Measurements from ENCODE around the gene CST9L.

Gene CST9L, protein sequence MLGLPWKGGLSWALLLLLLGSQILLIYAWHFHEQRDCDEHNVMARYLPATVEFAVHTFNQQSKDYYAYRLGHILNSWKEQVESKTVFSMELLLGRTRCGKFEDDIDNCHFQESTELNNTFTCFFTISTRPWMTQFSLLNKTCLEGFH

DNA sequence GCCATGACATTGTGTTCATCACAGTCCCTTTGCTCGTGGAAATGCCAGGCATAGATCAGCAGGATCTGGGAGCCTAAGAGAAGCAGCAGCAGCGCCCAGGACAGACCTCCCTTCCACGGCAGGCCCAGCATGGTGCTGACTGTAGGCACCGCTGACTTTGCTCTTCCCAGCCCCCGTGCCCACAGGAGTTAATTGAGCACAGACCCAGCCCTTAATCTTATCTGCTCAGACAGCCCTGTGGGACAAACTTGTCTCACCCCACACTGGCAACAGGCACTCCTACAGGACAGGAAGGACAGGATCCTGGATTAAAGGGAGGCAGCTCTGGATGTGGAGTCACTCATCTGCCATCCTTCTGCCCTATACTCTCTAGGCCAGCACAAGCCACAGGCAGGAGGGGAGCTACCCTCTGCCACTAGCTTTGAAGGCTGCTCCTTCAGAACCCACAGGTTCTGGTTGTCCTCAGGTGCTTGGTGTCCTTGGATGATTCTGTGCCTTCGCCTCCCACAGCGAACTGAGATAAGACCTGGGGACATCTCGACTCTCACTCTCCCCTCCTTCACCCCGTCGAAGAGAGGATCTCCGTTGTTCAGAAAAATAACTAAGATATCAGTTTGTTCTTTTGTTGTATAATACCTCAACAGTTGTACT, at the start of gene CST9L:
Gene CST9L (minus strand): TSS at position 165 of the 651 bp plus-strand sequence. CDS start 34 bp downstream, at position 131.
- no peak for TF ChIP-seq ZNF274 (IDR thresholded peaks at IDR 0.05; ENCODE audit: low read depth, low read length)
- no peak within 1 kb of the TSS for H3K4me3 ChIP-seq (ENCODE audit: low read length)

DNA sequence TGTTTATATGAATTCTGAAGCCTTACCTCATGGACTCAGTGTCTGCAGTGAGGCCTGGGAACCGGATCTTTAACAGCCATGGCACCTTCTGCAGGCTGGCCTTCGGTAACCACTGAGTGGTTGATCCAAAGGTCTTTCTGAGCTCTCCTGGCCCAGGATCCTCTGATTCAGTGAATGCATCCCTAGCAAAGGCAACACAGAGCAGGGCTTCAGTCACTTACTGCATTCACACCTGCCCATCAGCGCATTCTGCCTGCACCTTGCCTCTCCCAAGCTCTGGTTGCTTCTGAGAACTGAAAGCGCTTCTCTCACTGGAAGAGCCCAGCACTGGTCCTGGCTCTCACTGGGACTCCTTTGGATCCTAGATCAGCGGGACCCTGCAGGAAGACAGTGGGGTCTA, 45.9 kb upstream of the CST9L start:
- H3K4me3 ChIP-seq (ENCODE audit: low read length) = no peak overlapping the region
- TF ChIP-seq ZNF274 (IDR thresholded peaks at IDR 0.05; ENCODE audit: low read depth, low read length) = no peak

DNA sequence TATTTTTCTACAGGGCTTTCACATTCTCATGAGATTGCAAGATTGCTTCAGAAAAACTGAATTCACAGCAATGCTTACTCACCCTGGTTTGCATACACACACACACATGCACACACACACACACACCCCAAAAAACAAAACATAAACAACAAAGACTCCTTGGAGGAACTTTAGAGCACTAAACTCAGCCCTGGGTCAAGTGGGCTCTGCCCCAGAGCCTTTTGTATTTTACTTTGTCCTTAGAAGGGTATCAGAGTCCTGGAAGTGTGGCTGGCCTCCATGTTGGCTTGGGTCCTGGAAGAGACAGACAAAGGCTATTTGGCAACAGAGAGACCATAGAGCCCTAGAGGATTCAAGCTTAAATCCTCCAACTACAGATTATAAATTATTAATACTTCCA, 45.4 kb upstream of the CST9L start:
- TF ChIP-seq ZNF274 (IDR thresholded peaks at IDR 0.05; ENCODE audit: low read depth, low read length) = no peak
- H3K4me3 ChIP-seq (ENCODE audit: low read length) = no peak overlapping the region

DNA sequence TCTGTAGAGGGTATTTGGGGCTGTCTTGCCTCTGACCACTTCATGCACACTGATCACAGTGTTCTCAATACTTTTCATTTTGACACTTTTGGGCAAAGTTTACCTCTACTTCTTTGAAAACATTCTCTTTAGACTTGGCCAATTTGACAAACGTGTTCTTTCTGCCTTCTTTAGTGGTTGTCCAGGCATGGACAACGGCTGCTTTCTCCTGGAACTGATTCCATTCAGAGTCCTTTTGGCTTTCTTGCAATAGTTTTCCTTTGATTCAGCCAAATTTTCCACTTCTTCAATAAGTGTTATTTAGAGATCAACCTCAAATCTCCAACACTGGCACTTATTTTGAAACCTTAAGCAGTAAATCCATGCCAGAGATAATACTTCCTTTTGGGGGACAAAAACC, 44.1 kb upstream of the CST9L start:
- no peak for TF ChIP-seq ZNF274 (IDR thresholded peaks at IDR 0.05; ENCODE audit: low read depth, low read length)
- H3K4me3 ChIP-seq (ENCODE audit: low read length) = no peak overlapping the region

DNA sequence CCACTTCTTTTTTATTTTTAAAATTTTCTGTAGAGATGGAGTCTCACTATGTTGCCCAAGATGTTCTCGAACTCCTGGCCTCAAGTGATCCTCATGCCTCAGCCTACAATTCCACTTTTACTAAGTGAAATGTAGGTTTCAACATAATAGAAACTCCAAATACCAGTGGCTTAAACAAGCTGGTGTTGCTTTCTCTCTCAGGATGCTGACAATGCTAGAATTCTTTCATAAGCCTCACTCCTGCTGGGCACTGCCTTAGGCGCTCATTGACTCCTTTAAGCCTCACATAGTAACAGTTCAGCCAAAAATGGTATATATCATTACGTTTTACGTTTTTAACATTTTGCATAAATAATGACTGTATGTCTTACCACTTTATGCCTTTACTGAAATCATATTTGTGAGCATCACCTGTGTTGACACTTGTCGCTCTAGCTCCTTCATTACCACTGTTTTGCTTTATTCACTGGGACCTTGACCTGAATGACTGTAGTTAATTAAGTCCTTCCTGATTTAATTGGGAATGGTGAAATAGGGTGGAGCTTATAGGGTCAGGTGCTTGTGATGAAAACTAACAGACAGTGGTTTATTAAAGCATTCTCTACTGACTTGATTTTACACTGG, 41.3 kb upstream of the CST9L start:
- no peak for TF ChIP-seq ZNF274 (IDR thresholded peaks at IDR 0.05; ENCODE audit: low read depth, low read length)
- H3K4me3 ChIP-seq (ENCODE audit: low read length) = no peak overlapping the region

DNA sequence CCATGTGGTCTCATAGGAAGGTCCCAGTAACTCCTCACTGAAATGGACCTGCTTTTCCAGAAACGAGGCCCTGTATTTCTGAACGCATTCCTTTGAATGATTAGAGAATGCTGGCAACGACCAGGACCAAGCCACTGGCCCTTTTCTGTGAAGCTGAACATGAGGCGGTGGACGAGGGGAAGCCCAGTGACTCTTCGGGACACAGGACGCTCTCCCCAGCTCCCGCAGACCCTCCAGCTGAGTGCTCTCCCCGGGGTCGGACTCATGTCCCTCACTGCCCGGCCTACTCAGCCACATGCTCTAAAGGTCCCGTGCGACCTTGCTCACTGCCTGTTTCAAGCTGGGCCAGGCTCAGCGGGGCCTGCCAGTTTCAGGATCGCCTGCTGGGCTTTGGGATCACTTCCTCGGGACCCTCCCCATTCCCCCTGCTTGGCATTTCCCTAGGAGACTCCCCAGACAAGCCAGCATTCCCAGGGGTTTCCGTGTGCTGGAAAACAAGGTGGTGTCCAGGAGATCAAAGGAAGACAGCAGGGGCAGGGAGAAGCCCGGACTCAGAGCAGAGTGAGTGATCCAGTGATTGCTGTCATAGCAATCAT, 40.1 kb upstream of the CST9L start:
- no peak for TF ChIP-seq ZNF274 (IDR thresholded peaks at IDR 0.05; ENCODE audit: low read depth, low read length)

DNA sequence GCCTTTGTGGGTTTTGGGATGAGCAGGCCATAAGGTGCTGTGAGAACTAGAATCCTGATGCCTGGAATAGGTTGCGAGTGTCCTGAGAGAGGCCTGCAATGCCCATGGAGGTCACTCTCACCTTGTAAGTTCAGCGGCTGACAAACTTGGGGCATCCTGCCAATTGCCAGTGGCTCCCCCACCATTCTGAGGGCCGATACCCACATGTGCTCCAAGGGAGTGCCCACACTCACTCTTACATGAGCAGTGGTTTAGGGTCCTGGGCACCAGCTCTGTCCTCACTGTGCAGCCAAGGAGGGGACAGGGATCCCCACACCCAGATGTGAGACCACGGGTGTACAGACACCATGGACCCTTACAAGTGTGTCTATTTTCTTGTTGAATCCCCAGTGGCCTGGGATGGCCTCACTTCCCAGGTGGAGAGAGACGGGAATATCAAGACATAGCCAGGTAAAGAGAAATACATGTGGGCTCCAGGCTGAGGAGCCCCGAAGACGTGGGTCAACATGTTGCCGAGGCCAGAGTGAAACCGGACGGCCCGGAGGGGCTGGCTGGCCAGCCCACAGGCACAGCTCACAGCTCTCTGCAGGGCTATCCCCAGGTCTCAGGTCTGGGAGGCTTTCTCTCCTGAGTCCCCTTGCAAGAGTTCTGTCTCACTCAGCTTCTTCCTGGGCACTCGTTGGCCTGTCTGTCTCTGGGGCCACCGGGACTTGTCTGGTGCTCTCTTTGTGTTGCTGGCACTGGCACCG, 39.4 kb upstream of the CST9L start:
- H3K4me3 ChIP-seq (ENCODE audit: low read length) = no peak overlapping the region
- no peak for TF ChIP-seq ZNF274 (IDR thresholded peaks at IDR 0.05; ENCODE audit: low read depth, low read length)

More for the DNA sequence above, 40.1 kb upstream of the CST9L start:
- H3K4me3 ChIP-seq (ENCODE audit: low read length) = no peak overlapping the region

DNA sequence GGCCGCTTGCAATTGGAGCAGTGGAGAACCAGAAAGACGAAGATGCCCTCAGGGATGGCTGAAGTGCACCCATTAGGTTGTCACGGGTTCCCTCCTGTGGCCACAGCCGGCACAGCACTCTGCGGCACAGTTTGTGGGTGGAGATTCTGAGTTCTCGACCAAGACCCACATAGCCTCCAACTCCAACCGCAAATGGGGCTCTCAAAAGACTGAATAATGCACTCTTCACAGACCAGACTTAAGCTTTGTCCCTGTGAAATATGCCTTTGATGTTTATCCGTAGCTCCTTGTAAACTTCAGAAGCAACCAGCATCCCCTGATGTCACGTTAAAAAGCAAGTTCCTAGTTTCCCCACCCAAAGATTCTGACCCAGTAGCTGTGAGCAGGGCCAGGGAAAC, 38.4 kb upstream of the CST9L start:
- TF ChIP-seq ZNF274 (IDR thresholded peaks at IDR 0.05; ENCODE audit: low read depth, low read length) = no peak

DNA sequence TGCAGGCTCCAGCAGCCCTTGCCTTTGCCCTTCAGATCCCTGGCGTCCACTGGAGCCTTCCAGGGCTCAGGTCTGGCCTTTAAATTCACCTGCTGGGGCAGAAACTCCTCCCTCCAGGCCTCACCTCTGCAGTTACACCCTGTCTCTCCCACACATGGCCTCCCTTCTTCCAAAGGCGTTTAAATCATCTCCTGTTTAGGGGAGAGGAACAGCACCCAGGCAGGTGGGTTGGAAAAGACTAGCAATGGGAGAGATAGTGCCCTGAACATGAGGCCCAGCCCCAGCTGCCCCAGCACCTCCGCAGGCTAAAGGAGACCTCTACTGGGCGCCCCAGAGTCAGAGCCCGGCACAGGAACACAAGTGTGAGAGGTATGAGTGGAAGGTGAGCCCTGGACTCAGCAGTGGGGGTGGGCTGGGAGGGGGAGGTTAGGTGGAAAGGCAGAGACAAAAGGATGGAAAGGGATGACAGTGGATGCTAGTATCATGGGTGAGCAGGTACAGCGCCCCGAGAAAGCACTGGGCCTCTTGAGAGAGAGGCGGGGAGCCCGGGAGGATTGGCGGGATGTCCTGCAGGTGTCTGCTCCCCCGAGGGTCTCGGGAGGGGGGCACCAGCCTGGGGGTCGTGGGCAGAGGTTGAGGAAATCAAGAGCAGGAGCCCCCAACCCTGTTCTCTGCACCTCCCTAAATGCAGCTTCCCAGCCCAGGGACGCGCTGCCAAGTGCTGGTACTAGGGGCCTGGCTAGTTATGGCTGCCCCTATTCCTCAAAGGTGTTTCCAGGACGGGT, 37.8 kb upstream of the CST9L start, which contains the start of gene CST9:
Gene CST9 (minus strand): TSS at position 51 of the 785 bp plus-strand sequence. CDS start 53 bp downstream, outside the sequence.
- H3K4me3 ChIP-seq (ENCODE audit: low read length) = no peak within 1 kb of the TSS
- no peak for TF ChIP-seq ZNF274 (IDR thresholded peaks at IDR 0.05; ENCODE audit: low read depth, low read length)

More for the DNA sequence above, 38.4 kb upstream of the CST9L start:
- no peak overlapping the region for H3K4me3 ChIP-seq (ENCODE audit: low read length)

DNA sequence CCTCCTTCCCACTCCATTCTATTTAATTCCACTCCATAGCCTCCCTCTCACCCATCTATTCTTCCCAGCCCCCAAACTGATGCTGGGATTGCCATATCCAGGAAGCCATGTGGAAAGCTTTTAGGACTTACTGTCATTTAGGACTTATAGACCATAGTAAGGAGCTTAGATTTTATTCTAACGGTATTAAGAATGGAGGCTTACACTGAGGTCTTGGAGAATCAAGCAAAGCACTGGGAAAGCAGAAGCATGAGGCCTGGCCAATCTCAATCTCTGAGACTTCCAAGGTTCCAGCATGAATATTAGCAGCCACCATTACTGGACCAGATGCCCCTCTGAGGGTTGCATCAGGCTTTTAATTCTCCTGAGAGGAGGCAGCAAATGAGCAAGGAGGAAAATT, 36.0 kb upstream of the CST9L start:
- TF ChIP-seq ZNF274 (IDR thresholded peaks at IDR 0.05; ENCODE audit: low read depth, low read length) = no peak
- no peak overlapping the region for H3K4me3 ChIP-seq (ENCODE audit: low read length)

DNA sequence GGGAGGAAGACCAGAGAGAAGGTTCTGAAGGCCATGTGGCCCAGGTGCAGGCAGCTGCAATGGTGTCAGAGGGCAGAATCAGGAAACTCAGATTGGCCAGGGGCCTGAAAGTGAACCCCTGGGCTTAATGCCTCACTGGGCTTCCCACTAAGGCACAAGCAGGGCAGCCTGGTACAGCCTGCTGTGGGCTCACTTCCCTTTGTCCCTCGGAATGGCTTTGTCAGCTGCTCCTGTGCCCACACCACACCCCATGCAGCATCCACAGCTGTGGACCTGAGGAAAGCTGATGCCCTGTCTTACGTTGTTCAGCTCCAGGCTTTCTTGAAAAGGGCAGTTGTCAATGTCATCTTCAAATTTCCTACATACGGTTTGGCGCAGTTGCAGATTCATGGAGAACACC, 35.0 kb upstream of the CST9L start:
- TF ChIP-seq ZNF274 (IDR thresholded peaks at IDR 0.05; ENCODE audit: low read depth, low read length) = no peak
- no peak overlapping the region for H3K4me3 ChIP-seq (ENCODE audit: low read length)

DNA sequence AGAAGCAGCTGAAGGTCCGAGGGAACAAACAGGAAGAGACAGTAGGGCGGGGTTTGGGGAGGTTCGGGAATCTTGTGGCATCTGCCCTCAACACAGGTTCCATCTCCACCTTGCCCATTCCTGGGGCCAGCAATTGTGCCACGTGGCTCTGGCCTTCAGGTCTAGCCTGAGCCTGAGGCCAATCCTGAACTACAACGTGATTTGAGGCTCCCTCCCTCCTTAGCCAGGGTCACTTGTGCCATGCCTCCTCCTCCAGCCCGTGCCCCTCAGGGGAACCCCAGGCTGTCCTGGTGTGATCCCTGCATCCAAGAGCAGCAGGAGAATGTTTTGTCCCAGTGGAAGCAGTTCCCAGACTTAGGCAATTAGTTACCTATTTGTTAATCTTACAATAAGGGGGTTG, 34.4 kb upstream of the CST9L start:
- TF ChIP-seq ZNF274 (IDR thresholded peaks at IDR 0.05; ENCODE audit: low read depth, low read length) = no peak
- H3K4me3 ChIP-seq (ENCODE audit: low read length) = no peak overlapping the region

DNA sequence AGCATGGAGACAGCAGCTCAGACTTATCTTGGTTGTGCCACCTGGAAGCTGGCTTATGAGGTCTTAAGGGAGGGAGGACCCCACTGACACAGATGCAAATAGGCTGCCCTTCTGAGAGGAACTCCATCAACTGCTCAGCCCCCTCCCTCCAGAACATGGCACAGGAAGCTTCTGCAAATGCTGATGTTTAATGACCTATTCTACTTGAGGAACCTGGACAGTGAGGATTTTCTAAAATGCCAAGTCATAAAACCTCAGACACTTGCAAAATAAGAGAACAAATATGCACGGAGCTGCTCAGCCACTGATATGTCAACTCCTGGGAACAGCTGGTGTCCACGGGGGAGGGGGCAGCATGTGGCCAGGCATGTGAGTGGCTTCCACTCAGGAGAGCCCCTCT, 34.0 kb upstream of the CST9L start:
- H3K4me3 ChIP-seq (ENCODE audit: low read length) = no peak overlapping the region
- TF ChIP-seq ZNF274 (IDR thresholded peaks at IDR 0.05; ENCODE audit: low read depth, low read length) = no peak
